SHP77 (cell line): ENCODE results near the gene FKTN.

ENCODE experiments used
- DNase-seq, 2 experiments: peaks; one replicate each; lab custom pipeline; 2025; lab: John Stamatoyannopoulos, UW

FKTN gene

DNA sequence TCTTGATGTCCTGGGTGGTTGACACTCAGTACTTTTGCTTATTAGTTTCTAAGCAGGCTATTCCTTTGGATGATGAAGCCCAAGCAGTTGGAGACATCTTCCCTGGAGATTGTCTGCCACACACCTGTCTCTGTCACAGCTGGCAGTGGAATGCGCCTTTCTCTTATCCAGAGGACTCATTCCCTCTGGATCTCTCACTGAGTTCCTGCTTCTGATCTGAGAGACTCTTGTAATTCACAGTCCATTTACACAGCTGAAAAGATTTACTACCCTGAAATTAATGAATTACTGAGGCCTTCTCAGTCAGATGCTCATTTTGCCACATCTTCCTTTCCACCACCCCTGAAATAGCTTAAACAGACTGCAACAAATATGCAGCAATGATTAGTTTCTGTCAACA is 120.2 kb downstream of the FKTN start:
- no peak for DNase-seq

DNA sequence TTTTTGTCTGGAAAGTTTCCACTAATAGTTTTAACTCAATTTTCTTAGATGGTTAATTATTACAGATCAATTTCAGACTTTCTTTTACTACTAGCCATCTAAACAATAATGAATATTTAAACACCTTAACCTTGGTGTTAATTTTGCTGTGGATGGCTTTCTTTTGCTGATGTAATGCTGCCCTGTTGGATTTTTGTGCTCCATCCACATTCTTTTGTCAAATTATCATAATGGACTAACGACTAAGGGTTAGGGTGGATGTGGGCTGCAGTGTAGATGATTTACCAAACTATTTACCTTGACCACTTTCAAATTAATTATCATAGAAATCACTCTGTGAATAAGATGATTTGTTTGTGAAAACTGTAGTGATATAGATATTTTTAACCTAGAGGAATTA is 120.8 kb downstream of the FKTN start:
- no peak for DNase-seq

DNA sequence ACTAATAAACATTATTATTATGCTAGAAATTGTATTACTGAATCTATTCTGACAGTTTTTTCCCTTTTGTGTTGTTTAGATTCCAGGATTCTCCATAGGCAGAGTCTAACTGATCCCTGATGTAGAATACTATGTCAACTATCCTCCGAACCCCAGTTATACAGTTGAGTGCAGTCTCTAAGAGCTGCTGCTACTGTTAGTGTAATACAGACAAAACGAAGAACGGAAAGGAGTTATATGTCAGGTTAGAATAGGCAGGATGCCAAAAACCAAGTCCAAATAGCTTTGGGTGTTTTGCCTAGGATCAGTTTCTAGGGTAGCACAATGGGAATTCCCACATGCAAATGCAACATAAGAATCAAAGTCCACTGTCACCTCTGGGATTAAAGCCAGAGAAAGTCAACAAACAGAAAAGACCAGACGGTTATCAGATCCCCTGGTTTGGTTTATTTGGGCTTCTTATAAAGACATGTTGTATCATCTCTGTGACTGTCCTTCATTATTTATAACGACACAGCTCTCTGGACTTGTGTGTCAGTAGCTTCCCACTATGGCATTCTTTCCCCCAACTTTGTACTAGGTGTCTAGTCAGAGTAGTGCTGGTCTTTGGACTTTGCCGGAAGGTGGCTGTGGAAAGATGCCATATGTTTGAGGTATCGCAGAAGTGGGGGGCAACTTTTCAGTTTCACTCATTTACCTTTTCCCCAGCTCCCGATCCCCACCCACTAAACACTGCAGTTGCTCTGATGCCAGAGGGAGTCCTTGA is 121.5 kb downstream of the FKTN start:
- peak in 1 of 2 experiments; percentile 5 for DNase-seq

DNA sequence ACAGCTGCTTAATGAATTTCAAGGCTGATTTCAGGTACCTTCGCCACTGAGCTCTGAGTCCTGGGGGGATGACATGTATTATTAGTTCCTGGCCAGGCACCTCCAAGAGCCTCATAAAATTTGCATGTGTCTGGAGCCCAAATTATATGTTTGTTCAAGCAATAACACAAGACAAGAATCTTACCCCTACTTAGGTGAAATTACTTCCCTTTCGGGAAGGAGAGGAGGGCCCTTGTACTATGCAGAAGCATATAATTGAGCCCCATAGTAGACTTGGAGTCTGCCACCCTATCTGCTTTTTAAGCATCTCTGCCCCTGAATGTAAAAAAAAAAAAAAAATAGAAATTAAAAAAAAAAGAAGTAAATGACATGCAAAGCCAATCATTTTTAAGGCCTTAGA is 123.4 kb downstream of the FKTN start:
- no peak for DNase-seq

DNA sequence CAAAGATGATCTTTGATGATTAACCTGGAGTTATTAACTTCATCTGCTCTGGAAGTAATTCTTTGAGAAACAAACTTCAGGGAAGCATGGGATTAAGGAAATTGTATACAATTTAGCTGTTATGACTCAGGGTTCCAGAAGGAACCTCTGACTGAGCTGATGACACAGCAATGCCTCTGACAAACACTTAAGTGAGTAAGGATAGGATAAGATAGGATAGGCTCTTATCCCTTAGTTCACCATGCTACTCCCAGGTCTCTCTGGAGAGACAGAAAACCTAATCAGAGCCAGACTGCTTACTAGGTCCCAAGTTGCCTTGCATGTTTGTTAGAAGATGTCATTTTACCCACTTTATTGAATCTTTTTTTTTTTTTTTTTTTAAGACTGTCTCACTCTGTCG is 123.8 kb downstream of the FKTN start:
- DNase-seq = no peak

DNA sequence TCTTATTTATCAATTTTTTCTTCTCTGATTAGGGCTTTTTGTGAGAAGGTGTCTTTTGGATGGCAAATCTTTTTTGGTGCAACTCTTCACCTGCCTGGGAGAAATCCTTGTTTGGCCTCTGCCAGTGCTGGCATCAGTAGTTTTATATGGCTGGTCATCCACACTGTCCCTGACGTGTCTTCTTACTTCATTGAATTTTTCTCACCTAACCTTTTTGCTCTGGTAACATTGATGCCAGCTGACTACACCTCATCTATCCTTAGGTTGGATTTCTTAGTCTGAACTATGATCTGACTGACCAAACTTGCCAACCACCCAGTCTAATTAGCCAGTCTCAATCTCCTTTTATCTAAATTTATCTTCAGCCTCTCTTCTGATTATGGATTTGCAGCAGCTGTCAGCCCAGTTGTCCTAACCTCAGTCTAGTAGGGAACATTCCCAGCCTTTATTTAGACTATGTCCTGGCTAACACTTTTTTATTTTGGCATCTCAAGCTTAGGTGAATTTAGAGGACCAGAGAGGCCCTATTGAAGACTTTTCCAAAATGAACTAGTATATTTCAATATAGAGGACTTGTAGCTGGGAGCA is 125.9 kb downstream of the FKTN start:
- no peak for DNase-seq

DNA sequence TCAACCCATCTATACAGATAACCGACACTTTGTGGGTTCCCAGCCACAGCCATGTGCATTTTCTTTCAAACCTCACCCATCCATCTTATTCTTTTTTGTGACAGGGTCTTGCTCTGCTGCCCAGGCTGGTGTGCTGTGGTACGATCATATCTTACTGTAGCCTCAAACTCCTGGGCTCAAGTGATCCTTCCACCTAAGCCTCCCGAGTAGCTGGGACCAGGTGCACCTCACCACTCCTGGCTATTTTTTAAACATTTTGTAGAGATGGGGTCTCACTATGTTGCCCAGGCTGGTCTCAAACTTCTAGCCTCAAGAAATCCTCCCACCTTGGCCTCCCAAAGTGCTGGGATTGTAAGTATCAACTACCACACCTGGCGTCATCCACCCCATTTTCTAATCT is 129.0 kb downstream of the FKTN start:
- DNase-seq = no peak
